SW480 (cell line): Measurements from ENCODE around the gene SCAF8.
"Not testable (repeated sequence)": the region's sequence is repeated elsewhere in the genome, so short reads cannot be mapped to it uniquely, and the experiment has no call there.

Experiments
- DNase-seq: peaks from one replicate; pipeline ENCODE4 v3.0.0-alpha.2; 2016; ENCODE audit warnings: low spot score

The SCAF8 gene

GRCh38 chr6:154783229-154783628 lies 50.0 kb downstream of the SCAF8 start:
- no peak for DNase-seq

DNA sequence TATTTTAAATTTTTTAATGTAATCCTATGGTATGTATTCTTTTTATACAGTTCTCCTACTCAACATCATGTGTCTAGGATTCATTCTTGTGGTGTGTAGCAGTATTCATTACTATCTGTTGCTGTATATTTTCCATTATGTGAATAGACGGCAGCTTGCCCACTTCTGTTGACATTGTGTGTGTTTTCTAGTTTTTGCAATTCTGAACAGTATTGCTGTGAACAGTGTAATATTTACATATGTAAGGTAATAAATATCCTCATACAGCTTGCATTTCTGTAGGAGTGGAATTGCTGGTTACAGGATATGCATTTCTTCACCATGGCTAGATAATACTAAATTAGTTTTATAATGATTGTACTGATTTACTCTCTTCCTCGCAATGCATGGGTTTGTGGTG lies 51.9 kb downstream of the SCAF8 start:
- DNase-seq: no peak

DNA sequence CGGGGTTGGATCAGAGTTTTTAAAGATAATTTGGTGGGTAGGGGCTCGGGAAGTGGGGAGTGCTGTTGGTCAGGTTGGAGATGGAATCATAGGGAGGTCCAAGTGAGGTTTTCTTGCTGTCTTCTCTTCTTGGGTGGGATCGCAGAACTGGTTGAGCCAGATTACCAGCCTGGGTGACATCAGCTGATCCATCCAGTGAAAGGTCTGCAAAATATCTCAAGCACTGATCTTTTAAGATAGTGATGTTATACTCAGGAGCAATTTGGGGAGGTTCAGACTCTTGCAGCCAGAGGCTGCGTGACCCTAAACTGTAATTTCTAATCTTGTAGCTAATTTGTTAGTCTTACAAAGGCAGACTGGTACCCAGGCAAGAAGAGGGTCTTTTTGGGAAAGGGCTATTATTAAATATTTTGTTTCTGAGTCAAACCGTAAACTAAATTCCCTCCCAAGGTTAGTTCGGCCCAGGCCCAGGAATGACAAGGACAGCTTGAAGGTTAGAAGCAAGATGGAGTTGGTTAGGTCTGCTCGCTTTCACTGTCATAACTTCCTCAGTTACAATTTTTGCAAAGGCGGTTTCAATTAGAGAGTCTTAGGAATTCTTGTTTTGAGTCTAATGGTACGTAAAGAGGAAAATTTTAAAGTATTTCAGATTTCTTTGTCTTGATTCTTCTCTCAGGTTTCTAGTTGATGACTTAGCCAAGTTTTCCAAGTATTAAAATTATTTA lies 53.1 kb downstream of the SCAF8 start:
- DNase-seq: no peak

GRCh38 chr6:154791556-154792317 lies 58.5 kb downstream of the SCAF8 start:
- DNase-seq: no peak

DNA sequence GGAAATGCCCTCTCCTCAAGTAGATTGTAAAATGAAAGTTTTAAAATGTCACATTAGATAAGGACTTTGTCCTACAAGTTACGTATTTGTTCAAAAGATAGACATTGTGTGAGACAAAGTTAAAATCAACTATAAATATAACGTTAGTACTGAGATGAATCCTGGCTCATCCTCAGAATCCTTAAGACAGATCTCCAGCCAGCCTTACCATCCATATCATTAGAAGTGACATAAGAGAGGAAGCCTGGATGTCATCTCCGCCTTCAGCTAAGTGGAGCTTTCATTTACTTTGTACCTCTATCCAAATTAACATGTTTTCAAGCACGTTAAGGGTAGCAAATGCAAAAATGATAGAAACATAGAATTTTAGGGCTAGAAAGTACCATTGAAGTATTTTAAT lies 59.1 kb downstream of the SCAF8 start:
- no peak for DNase-seq

GRCh38 chr6:154792761-154793160 lies 59.5 kb downstream of the SCAF8 start:
- DNase-seq: no peak

GRCh38 chr6:154796484-154796883 lies 63.3 kb downstream of the SCAF8 start:
- DNase-seq: no peak

GRCh38 chr6:154797857-154798256 lies 64.6 kb downstream of the SCAF8 start:
- DNase-seq: no peak

DNA sequence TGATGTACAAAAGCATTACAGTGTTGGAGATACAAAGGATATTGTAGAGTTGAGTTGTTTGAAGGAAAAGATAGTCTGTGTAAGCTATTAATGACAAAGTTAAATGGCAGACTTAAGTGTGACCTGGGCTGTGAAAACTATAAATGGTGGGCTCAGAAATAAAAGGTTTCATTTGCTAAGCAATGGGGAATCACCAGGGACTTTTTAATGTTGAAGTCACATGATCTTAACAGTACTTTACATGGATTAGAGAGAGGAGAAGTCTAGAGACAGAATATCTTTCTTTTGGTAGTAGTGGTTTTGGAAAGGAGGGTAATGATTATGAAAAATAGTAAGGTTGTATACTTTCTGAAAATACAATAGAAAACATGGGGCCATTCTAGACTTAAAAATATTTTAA lies 67.1 kb downstream of the SCAF8 start:
- no peak for DNase-seq

DNA sequence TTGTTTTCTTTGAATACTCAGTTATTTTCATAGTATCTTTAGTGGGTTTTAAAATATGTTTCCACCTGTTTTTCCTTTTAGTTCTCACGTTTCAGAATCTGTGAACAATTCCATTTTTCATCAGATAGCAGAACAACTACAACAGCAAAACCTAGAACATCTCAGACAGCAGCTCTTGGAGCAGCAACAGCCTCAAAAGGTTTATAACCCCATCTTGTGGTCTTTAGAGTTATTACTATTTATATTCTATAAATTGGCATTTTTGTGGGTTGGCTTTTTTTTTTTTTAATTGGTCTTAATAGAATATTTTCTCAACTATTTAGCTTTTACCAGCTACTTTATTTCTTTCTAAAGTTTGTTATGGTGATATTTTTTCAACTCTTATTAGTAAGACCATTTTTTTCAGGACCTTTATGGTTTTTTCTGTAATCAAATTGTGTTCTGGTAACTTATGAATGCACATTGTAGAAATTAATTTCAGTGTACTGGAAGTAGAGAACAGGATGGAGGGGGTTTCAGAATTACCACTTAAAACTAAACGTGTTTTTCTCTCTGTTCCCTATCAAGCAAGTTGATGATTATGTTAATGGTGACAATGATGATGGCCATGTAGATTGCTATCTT lies 72.2 kb downstream of the SCAF8 start:
- peak; percentile 26 for DNase-seq

- no peak for DNase-seq
These were observed 73.6 kb downstream of the SCAF8 start for GRCh38 chr6:154806804-154807203.

- DNase-seq: not testable (repeated sequence)
These were observed 78.4 kb downstream of the SCAF8 start for GRCh38 chr6:154811663-154812062.

- DNase-seq: no peak
These were observed 80.8 kb downstream of the SCAF8 start for GRCh38 chr6:154814063-154814462.

DNA sequence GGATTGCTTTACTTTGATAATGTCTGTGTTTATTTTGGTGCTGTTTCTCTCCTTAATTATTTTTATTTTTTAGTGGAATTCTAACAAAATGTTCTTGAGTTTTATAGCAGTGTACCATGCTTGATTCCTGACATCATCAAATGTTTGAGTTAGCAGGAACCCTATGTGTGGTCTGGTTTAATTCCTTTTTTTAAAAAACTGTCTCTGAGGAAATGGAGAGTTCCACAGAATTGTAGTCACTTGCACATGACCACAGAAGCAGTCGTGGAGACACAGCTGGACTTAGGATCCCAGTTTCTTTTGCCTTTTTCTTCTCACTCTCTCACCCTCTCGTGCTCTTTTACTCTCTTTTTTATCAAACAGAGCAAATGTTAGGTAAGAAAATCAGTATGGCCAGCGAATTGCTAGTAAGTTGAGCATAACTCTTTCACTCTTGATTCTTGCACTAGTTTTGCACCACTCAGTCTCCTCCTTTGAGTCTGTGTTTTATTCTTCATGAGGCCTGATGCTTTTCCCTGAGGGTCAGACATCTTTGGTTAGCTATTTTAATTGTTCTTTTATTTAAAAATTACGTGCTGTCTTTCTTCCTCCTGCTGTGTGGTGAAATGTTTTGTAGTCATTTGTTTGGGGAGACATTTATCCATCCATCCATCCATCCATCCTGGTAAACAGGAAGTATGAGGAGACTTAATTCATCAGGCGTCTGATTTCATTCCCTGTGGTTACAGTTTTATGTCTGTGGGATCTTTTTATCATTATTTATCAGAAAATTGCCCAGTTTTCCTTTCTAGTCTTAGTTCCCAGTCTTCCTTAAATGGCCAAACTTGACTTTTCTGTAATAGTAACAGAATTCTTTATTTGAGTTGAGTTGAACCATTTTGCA lies 83.0 kb downstream of the SCAF8 start:
- DNase-seq: no peak

DNA sequence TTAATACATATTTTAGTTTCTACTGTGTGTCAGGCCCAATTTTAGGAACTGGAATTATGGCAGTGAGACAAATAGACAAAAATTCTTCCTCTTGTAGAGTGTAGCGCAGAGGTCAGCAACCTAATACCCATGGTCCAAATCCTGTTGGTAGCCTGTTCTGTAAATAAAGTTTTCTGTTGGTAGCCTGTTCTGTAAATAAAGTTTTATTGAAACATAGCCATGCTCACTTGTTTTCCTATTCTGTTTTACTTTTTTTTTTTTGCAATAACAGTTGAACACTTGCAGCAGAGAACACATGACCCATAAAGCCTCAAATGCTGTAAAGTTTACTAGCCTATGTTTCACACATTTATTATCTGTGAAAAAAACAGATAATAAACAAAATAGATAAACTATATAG lies 87.9 kb downstream of the SCAF8 start:
- DNase-seq: no peak

- DNase-seq: no peak
These were observed 88.4 kb downstream of the SCAF8 start for GRCh38 chr6:154821638-154822037.

GRCh38 chr6:154822947-154823558 lies 89.8 kb downstream of the SCAF8 start:
- no peak for DNase-seq

- no peak for DNase-seq
These were observed 90.9 kb downstream of the SCAF8 start for GRCh38 chr6:154824076-154824475.

DNA sequence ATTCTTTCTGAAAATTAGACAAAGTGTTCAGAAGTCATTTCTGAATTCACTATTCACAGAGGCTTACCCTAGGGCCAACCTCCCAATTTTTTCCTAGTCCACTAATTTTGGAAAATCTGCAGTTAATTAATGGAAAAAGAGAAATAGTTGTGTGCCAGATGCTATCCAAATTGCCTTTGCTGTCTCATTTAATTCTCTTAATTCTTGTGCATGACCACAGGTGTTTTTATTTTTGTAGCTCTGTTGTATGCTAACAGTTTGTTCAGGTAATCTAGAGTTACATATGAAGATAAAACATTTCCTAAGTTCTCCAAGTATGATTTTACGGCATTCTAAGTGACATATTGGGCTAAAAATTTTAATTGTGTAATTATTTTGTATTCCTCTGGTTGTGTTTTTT lies 96.8 kb downstream of the SCAF8 start:
- no peak for DNase-seq

DNA sequence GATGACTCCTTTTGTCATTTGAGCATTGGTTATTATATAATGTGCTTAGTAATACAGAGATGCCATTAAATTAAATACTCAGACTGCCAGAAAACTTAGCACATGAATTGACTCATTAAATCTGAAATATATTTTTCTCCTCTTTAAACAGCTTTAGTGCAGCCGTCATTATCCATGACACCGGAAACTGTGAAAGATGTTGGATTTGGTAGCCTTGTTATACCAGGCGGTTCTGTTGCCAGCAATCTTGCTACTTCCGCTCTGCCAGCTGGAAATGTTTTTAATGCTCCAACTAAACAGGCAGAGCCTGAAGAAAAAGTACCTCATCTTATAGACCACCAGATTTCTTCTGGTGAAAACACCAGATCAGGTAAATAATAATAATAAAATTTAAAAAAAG lies 97.6 kb downstream of the SCAF8 start:
- DNase-seq: no peak

GRCh38 chr6:154835307-154835706 lies 102.1 kb downstream of the SCAF8 start:
- no peak for DNase-seq

DNA sequence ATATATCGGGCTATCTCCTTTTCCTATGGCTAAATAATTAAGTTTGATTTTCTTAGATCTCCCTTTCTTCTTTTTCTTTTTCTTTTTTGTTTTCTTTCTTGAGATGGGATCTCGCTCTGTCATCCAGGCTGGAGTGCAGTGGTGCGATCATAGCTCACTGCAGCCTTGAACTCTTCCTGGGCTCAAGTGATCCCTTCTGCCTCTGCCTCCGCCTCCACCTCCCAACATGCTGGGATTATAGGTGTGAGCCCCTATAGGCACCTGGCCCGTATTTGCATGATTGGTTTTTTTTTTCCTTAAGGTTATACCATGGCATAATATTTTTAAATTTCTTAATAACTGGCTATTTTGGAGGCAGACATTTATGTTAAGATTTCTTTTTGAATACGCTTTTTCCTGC lies 106.3 kb downstream of the SCAF8 start:
- no peak for DNase-seq
